ENCODE measurements around the gene PARD3.

GRCh38 chr10:34413214-34413613 lies 401.9 kb downstream of the PARD3 start:
- TF ChIP-seq CTCF (IDR thresholded peaks at IDR 0.05) (no peak), POLR2AphosphoS5 (IDR thresholded peaks at IDR 0.05) (no peak)
